ENCODE results near the gene NUCKS1.

NUCKS1 gene

DNA sequence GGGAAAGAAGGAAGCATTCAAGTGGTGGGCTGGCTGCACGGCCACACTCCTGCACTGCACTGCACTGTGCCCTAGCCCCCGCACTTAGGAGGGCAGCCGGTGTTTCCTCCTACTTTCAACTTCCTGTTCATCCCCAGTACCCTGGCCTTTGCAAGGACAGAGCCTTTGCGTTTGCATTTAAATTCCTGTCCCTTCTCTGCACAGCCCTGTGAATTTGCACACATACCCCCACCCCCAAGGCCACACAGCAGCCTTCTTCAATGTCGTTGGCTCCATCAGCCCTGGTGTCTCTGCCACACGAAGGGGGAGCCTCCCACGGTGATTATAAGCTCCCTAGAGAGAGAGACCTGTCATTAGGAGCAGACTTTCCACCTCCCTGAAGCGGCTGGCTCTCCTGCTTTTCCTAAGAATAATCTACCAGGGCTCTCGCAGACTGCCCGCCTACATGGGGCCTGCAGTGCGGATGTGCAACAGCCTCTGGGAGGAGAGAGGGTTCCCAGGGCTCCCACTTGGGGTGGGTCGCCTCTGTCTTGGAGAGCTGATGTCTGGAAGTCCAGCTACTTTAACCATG lies 56.5 kb downstream of the NUCKS1 start:
- no peak for FAIRE-seq

DNA sequence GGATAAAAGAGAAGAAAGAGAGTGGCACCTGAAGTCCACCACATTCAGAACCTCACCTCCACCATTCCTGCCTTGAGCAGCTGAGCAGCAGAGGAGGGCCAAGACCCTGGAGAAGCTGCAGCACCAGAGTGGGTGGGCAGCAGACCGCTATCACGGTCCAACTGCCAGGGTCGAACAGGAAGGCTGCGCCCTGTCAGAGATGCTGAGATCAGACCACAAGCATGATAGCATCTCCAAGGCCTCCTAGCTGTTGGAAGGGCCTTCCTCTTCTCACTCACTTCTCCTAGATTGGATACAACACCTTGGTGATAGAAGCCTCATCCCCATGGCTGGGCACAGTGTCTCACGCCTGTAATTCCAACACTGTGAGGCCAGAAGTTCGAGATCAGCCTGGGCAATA lies 57.6 kb downstream of the NUCKS1 start:
- no peak for FAIRE-seq

DNA sequence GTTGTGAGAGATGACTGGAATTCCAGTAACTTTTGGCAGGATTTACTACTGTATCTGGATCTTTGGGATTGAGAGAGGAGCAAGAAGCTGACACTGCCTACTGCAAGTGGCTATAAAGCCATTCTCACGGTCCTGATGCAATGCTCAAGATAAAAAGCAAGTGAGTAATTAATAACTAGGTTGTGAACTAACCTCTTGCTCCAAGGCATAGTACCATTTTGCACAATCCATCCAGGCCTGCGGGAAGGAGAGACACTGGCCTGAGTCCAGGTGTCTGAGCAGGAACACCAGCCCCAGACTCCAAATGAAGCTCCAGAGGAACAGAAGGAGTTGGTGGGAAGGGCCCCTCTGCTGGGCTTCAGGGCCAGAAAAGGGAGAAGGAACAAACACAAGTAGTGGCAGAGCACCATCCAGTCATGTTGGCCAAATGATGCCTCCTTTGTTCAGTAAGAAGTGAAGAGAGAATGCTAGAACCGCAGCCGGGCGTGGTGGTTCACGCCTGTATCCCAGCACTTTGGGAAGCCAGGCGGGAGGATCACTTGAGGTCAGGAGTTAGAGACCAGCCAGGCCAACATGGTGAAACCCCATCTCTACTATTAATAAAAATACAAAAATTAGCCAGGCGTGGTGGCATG lies 59.7 kb downstream of the NUCKS1 start:
- no peak for FAIRE-seq

DNA sequence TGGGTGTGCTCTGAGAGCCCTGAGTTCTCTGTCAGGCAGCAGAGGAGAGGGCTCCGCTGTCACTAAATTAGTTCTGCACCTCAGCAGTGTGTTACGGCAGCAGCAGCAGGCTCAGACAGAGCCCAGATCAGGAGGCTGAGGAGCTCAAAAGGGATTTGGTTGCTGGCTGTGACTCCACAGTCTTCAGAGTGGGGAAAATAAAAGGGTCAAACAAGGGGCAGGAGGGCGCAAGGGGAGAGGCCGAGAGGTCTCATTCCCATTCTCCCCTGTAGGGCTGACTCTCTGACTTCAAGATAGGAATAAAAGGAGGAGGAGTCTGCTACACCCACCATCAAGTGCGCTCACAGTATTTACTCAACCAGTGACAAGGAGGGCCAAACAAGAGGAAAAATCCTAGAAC lies 60.5 kb downstream of the NUCKS1 start:
- FAIRE-seq = no peak

DNA sequence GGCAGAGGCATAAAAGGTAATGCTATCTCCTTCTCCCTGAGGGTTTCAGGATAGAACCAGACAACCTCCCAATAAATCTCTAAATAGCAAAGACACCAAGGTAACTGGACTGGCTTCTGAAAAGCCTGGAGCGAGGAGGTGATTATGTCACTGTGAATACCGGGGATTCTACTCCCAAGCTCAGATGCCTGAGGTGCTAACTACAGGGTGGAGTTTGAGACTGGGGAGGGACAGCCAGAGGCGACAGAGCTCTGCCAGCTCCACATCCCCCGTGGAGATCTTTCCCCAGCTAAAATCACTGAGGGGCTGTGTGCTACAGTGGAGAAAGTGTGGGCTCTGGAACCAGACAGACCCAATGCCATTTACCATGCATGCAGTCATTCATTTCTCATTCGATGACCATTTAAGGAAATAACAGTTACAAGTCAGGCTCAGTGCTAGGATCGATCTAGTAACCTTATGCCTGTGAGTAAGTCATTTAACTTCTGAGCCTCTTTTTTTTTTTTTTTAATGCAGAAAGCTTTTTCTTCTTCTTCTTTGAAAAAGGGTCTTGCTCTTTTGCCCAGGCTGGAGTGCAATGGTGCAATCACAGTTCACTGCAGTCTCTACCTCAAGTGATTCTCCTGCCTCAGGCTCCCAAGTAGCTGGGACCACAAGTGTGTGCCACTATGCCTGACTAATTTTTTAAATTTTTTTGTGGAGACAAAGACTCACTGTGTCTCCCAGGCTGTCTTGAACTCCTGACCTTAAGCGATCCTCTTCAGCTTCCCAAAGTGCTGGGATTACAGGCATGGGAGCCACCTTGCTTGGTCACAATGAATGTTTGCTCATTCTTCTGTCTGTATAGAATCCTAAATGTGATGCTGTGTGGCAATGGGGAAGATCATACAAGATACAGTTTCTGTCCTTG lies 61.6 kb downstream of the NUCKS1 start:
- no peak for FAIRE-seq

DNA sequence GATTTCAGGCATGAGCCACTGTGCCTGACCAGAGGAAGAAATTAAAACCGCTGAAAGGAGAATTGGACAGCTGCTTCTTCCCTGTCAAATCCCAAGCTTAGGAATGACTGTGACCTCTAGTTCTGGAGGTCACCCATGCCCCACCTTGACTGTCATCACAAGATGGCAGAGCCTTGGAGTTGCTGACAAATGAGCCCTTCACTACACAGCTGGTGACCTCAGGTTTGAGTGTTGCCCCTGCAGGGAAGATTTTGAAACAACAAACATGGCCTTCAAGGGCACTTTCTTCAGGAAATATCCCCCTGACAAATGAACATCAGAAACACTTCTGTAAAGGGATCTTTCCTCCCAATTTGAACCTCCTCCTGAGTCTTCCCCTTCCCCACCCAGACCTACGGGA lies 62.7 kb downstream of the NUCKS1 start:
- no peak for FAIRE-seq

DNA sequence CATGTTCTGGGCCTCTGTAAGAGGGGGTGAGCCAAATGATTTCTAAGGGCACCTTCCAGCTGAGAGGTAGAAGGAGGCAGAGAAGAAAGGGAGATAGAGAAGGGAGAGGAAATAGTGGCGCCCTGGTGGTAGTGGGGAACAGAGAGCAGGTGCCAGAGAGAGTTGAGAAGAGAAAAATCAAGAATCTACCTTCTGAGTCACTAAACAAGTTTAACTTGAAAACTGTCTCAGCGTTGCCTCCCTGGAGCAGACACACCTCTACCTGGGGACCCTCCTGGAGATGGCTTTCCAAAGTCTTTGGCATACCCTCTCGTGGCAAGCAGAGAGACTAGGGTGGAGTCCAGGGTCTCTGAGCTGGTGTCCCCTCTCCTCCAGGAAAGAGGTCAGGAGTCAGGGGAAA lies 68.6 kb downstream of the NUCKS1 start:
- FAIRE-seq = no peak

DNA sequence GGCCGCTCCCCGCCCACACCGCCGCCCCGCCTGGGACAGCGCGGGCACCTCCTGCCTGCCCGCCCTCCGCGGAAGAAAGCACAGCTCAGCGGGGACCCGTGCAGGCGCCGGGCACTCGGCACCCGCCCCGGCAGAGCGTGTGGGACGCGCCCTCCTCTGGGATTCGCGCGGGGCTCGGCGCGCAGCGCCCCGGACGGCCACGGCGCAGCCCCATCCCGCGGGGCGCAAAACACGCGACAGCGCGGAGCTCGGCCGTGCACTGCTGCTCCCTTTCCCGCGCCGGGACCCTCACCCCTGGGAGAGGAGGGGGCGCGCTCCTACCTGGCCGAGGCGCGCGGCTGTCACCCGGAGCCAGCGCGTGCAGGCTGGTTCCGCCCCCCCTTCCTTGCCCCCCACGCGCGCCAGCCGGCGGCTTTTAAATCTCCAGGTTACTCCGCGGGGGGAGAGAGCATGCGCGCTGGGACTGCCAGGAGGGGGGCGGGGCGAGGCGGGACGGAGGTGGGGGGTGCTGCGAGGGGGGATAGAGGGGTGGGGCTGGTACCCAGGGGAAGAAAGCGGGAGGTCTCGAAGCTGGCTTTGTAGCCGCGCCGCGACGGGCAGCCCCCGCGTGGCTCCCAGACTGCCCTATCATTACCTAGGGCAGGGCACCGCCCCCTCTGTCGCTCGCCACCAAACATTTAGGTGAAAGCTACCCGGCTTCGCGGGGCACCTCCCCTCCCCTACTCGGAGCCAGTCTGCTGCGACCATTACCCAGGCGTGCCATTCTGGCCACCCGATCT lies 69.7 kb downstream of the NUCKS1 start, which contains the start of gene SLC45A3:
SLC45A3 (minus strand) TSS at position 437 of the 779 bp plus-strand sequence. CDS start 15,853 bp downstream, outside the sequence.
- FAIRE-seq = no peak

DNA sequence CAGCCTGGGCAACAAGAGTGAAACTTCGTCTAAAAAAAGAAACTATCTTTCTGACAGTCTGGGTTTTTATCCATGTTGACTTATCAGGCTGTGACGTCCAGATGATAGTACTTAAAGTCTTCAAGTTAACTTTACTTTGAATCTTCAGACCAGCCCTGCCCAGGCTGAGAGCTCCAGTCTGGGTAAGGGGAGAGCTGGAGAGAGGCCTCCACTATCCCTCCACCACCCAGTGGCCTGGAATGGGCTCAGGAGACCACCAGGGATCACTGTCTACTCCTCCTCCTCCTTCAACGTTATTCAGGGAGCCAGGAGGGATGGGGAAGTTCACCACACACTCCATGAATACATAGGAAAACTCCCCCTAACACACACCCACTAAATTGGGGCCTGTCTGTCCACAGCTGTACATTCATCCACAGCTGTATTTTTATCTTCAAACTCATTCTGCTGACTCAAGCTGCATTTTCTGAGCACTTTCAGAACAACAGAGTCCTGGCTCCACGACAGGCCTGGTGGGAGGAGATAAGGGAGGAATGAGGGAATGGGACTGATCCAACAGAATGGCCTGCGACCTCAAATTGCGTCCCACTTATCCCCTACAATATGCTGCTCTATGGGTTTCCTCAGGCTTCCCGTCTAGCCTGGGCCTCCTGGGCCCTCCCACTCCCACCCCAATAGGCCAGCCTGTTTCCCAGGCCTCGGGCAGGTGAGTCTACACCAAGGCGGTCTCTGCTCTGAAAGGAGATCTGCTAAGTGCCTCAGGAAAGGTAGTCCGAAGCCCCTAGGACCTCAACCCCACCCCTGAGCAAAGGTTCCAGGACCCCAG lies 71.5 kb downstream of the NUCKS1 start:
- no peak for FAIRE-seq

DNA sequence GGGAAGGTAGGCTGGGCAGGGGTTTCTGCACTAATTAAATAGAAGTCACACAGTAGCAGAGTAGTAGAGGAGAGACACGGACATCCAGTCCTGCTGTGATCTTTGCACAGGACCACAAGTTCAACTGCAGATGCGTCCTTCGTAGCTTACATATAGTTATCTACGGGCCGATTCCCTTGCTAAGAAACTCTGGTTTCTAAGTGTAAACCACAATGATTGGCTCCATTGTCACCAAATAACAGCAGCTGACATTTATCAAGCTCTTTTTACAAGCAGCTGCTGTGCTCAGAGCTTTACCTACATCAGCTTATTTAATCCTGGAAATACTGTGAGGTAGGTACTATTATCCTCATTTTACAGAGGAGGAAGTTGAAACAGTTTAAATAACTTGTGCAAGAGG lies 72.8 kb downstream of the NUCKS1 start:
- FAIRE-seq = no peak

DNA sequence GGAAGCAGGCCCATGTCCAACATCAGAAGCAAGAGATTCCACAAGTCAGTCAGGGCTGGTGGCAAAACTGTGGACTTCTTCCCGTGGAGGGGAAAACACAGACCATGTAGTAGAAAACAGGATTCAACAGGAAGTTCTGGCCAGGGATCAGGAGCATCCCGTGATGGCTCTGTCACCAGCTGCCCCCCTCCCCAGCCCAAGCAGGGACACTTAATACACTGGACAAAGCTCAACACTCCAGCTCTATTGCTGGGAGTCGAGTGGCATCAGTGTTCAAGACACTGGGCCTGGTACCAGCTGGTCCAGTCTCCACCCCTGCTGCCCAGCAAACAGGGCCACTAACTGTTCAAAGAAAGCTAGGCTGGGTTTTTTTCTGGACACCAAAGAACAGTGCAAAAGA lies 73.4 kb downstream of the NUCKS1 start:
- no peak for FAIRE-seq

DNA sequence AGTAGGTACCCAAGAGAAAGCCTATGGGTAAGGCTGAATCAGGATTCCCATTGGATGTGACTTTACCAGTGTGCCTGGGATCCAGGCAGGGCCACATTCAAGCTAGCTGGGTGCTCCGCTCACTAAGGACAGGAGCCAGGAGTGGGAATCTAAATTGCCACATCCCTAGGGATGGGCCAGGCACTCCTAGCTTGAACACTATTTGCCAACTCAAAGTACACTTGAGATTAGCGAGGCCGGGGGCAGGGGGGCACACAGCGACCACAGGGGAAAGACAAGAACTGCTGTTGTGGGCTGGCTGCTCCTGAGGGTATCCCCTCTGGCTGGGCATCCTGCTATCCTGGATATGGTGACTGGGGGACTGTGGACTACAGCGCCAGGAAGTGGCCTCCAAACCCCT lies 74.0 kb downstream of the NUCKS1 start:
- no peak for FAIRE-seq

DNA sequence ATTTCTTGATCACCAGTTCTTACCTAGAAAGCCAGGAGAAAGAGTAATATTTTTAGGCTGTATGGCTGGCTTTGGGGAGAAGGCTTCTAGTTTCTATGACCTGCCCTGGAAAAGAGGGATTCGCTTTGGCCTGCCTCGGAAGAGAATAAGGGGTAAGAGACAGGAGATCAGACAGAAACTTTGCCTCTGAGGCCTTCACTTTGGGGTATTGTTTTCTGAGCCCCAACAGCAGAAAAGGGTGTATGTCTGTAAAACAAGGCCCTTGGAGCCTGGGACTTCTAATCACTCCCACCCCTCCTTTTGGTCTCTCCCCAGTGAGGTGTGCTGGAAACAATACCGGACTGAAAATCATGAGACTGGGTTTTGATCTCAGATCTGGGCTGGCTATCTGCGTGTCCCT lies 74.7 kb downstream of the NUCKS1 start:
- FAIRE-seq = no peak

DNA sequence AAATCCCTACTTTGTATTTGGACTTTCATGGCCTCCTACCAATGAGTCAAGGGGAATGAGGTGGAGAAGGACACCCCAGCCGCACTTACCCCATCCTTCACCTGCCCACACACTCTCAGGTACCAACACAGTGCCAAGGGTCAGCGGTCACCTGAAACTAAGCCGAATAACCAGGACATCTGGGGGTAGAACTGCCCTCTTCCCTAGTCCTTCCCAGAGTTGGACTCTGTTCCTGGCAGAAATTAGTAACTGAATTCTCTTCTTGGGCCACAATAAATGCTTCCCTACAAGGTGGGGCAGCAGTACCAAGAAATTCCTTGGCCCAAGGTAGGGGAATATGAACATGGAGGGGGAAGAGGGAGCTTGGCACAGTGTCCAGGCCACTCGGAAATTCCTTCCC lies 77.0 kb downstream of the NUCKS1 start:
- FAIRE-seq = no peak

DNA sequence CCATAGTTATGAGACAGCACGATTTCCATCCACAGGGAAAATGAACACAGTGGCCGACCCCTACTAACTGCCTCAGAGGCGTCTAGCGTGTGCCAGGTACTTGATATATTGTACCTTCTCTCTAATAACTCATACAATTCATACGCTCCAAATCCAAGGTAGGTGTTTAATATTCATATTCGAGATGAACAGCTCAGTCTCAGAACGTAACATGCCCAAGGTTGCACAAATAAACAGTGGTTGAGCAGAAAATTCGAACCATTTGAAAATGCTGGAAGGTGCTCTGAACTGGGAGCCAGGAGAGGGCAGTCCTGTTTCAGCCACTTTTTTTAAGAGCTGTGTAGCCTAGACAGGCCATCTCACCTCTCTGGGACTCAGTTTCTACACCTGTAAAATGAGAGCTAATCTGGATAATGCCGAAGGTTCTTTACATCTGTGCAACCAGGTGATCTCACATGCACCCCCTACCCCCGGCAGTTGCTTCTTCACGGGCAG lies 77.5 kb downstream of the NUCKS1 start:
- no peak for FAIRE-seq

DNA sequence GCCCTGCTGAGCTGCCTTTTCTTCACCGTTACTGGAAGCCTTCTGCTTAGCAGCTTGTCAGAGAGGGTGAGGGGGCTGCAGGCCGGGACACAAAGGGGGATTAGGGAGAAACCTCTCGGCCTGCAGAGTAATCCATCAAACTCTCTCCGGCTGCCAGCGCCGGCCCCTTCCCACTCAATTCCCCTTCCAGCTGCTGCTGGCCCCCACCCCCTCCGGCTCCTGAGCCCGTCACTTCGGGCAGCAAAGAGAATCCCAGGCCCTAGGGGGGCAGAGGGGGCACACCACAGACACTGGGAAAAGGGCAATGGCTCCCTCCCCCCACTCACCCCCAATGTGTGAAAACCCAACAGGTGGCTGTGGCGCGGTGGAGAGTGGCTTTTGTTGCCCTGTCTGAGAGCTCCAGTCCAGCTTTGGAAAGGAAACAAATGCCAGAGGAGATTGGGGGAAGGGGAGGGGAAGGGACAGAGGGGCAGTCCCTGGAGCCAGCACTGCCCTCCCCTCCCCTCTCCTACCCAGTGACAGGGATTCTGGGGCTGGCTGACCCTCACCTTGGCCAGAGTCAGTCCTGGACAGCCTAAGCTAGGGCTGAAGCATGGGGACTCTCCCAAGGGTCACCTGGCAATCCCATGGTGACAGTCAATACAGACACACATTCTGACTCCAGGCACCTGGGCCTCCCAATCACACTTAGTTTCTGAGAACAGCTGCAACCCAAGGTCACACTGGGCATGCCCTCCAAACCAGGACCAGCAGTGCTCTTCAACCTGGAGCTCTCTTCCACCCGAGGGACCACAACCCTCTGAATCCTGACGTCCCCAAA lies 79.2 kb downstream of the NUCKS1 start:
- no peak for FAIRE-seq

DNA sequence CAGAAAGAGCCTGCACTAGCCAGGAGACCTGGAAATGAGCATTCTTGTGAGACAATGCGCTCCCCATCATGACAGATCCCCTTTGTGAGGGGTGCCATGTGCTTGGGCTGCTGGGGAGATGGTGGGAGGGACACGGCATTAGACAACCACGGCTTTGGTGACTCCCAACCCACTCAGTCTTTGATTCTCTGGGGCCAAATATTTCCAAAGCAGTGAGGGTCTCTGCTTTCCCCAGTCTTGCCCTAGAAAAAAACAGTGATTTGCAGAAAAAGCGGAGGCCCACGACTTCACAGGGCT lies 79.9 kb downstream of the NUCKS1 start:
- FAIRE-seq = no peak

DNA sequence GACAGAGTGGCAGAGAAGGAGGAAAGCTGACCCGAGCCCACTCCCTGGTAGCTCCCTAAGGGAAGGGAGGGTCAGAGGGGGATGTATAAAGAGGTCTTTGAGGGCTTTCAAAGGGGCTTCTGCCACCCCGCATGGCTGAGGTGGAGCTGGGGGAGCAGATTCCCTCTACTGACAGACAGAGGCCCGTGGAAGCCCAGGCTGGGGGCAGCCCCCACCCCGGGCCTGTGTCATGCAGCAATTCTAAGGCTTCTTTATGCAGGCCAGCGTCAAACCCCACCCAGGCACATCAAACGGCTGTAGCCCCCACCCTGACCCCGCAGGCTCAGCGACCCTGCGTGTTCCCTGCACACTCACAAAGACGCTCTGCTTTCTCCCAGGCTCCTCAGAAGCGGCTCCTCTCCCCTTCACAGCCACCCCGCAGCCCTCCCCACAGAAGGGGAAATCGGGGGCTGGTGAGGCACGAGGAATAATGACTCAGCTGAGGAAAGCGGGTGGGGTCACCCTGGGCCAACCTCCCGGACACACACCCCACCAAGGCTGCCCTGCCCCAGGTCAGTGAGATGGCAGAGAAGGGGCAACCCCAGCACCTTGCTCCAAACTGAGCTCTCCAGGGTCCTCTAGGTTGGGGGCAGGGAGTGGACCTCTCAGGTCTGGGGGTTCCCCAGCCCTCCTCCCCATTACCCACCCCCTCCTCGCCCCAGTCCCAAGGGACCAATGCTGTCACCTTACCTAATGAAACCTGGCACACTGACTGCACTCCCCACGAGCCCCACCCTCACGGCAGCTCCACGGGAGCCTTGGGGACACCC lies 80.4 kb downstream of the NUCKS1 start:
- FAIRE-seq = no peak

DNA sequence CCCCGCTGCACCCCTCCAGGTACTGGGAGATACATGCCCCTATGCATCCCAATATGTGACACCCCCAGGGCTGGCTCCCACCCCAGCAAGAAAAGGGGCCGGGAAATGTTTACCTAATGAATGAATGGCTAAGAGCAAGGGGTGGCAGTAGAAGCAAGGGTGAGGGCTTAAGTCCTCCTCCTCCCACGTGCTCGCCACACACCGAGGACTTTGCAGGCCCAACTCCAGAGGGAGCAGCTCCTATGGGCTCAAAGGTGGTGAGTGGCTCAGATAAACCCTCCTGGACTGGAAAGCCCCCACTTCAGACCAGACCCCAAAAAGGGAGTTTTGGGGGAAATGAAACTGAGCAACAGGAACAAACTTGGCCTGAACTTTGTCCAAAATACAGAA lies 81.0 kb downstream of the NUCKS1 start:
- no peak for FAIRE-seq

DNA sequence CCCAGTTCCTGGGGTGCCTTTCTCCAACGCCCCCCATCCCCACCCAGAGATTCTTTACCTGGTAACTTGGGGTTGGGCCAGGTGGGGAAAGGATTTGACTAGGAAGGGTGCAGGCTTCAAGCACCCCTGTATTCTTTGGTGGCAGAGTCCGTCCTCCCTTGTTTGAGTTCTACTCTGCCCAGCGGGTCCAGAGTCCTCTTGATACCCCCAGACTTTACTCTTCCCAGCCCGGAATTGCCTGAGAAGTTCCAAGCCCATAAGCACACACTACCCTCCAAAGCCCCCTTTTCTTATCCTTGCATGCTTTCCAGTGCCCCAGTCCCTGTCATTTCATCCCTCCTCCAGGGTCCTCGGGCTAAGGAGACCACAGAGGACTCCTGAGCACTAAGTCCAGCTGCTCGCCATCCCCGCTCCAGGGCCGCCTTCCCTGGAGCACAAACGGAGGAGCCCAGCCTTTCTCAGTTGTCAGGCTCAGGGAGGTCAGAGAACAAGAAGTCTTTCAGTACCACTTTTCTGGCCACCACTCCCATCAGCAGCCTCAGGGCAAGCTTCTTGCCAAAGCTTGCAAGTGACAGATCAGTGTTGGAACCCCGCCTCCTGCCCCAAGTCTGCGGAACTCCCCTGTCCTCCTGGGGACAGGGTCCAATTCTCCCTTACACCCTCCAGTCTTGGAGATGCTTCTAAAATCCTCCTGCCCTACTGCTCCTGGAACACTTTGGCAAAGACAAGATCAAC lies 81.9 kb downstream of the NUCKS1 start:
- FAIRE-seq = no peak

Measured in TTC549 (cell line).